ENCODE measurements around the gene CRABP1. TPM values are rescaled to one million over a fixed set of nuclear protein-coding genes. Genes with fewer than 3 reads are reported as not detected.

CRABP1 gene
- total RNA-seq, 4 donors from 2014 or later: 0.50 to 5.3 (median 3.6) TPM; not detected in 1

GRCh38 chr15:78388865-78389264 is 48.7 kb downstream of the CRABP1 start:
- TF ChIP-seq POLR2A (IDR thresholded peaks at IDR 0.05) (no peak), EP300 (IDR thresholded peaks at IDR 0.05) (no peak), POLR2AphosphoS5 (IDR thresholded peaks at IDR 0.05) (no peak), CTCF (IDR thresholded peaks at IDR 0.05) (no peak)
- Histone ChIP-seq H3K27ac (no peak overlapping the region), H3K4me3 (no peak overlapping the region), H3K9me3 (no peaks in the 10 kb centered on the region), H3K4me1 (no peaks in the 10 kb centered on the region), H3K27me3 (peaks cover 55% of the 10 kb centered on the region), H3K36me3 (no peaks in the 10 kb centered on the region)
- no peak for ATAC-seq
- WGBS, 2 donors (ENCODE audit: low coverage in 1 of 2): 87% methylated on average over 3 to 7 of the region's 12 CpGs

- Histone ChIP-seq H3K9me3 (no peaks in the 10 kb centered on the region), H3K4me3 (no peak overlapping the region), H3K27me3 (peaks cover 51% of the 10 kb centered on the region), H3K36me3 (no peaks in the 10 kb centered on the region), H3K4me1 (no peaks in the 10 kb centered on the region), H3K27ac (no peak overlapping the region)
- no peak for ATAC-seq
- 39% methylated on average over 5 of the region's 7 CpGs; no CpG with 5 or more reads in 1 of the 2 donors for whole genome bisulfite sequencing, 2 donors (ENCODE audit: low coverage in 1 of 2)
- TF ChIP-seq POLR2A (IDR thresholded peaks at IDR 0.05) (no peak), CTCF (IDR thresholded peaks at IDR 0.05) (no peak), EP300 (IDR thresholded peaks at IDR 0.05) (no peak), POLR2AphosphoS5 (IDR thresholded peaks at IDR 0.05) (no peak)
Observed at GRCh38 chr15:78389322-78389721, 49.2 kb downstream of the CRABP1 start.

GRCh38 chr15:78389738-78390137 is 49.6 kb downstream of the CRABP1 start:
- no peak for ATAC-seq
- H3K9me3 ChIP-seq: no peaks in the 10 kb centered on the region
- 75% methylated on average over 2 of the region's 2 CpGs; no CpG with 5 or more reads in 1 of the 2 donors for WGBS, 2 donors (ENCODE audit: low coverage in 1 of 2)
- no peaks in the 10 kb centered on the region for H3K36me3 ChIP-seq
- no peaks in the 10 kb centered on the region for H3K4me1 ChIP-seq
- H3K4me3 ChIP-seq: no peak overlapping the region
- no peak overlapping the region for H3K27ac ChIP-seq
- H3K27me3 ChIP-seq: peaks cover 46% of the 10 kb centered on the region
- TF ChIP-seq CTCF (IDR thresholded peaks at IDR 0.05) (no peak), EP300 (IDR thresholded peaks at IDR 0.05) (no peak), POLR2A (IDR thresholded peaks at IDR 0.05) (no peak)

GRCh38 chr15:78390242-78390641 is 50.1 kb downstream of the CRABP1 start:
- no peak for TF ChIP-seq POLR2AphosphoS5 (IDR thresholded peaks at IDR 0.05)
- no peak for TF ChIP-seq EP300 (IDR thresholded peaks at IDR 0.05)
- no peak for TF ChIP-seq POLR2A (IDR thresholded peaks at IDR 0.05)
- no peak for TF ChIP-seq CTCF (IDR thresholded peaks at IDR 0.05)
- ATAC-seq: no peak
- H3K36me3 ChIP-seq: no peaks in the 10 kb centered on the region
- H3K27ac ChIP-seq: no peak overlapping the region
- no peaks in the 10 kb centered on the region for H3K4me1 ChIP-seq
- 70 to 88% methylated on average over 1 of the region's 1 CpG for WGBS, 2 donors (ENCODE audit: low coverage in 1 of 2)
- H3K4me3 ChIP-seq: no peak overlapping the region
- H3K9me3 ChIP-seq: no peaks in the 10 kb centered on the region
- H3K27me3 ChIP-seq: peaks cover 41% of the 10 kb centered on the region

- Histone ChIP-seq H3K36me3 (no peaks in the 10 kb centered on the region), H3K9me3 (no peaks in the 10 kb centered on the region), H3K27ac (no peak overlapping the region), H3K4me1 (no peaks in the 10 kb centered on the region), H3K4me3 (no peak overlapping the region), H3K27me3 (peaks cover 36% of the 10 kb centered on the region)
- TF ChIP-seq EP300 (IDR thresholded peaks at IDR 0.05): no peak
- TF ChIP-seq CTCF (IDR thresholded peaks at IDR 0.05): no peak
- TF ChIP-seq POLR2A (IDR thresholded peaks at IDR 0.05): no peak
- no peak for TF ChIP-seq POLR2AphosphoS5 (IDR thresholded peaks at IDR 0.05)
- no peak for ATAC-seq
- WGBS, 2 donors (ENCODE audit: low coverage in 1 of 2): 100% methylated on average over 3 of the region's 3 CpGs; no CpG with 5 or more reads in 1 of the 2 donors
Observed at GRCh38 chr15:78390826-78391225, 50.7 kb downstream of the CRABP1 start.

Measured in gastroesophageal sphincter (tissue), 4 donors.